Measurements from ENCODE around the gene LAMC3. TPM values are rescaled to one million over a fixed set of nuclear protein-coding genes. Genes with fewer than 3 reads are reported as not detected.
A peak's percentile ranks its signal among the peaks of the same experiment; 100 is the strongest.

Gene LAMC3
- total RNA-seq, 1 donor from 2014 or later: 0.29 TPM

DNA sequence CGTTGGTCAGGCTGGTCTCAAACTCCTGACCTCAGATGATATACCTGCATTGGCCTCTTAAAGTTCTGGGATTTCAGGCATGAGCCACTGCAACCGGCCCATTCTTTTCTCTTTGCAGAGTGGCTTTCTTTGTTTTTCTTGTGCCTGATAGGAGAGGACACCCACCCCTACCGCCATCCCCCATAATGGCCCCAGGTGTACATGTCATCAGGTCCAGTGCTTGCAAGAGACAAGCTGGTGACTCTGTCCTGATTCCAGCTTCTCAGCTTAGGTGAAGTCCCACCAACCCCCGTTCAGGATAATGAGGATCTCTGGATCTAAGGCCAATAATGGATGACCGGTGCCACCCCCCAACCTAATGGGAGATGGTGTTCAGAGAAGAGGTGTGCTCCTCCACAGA lies 85.0 kb downstream of the LAMC3 start:
- no peak overlapping the region for H3K4me3 ChIP-seq (ENCODE audit: low read depth, low read length)
- no peak for DNase-seq (ENCODE audit: low read depth)
- no peak for TF ChIP-seq CTCF (conservative IDR thresholded peaks at IDR 0.05; ENCODE audit: low read depth, low read length)

GRCh38 chr9:131094622-131095021 lies 85.6 kb downstream of the LAMC3 start:
- no peak for DNase-seq (ENCODE audit: low read depth)
- TF ChIP-seq CTCF (conservative IDR thresholded peaks at IDR 0.05; ENCODE audit: low read depth, low read length): no peak
- no peak overlapping the region for H3K4me3 ChIP-seq (ENCODE audit: low read depth, low read length)

DNA sequence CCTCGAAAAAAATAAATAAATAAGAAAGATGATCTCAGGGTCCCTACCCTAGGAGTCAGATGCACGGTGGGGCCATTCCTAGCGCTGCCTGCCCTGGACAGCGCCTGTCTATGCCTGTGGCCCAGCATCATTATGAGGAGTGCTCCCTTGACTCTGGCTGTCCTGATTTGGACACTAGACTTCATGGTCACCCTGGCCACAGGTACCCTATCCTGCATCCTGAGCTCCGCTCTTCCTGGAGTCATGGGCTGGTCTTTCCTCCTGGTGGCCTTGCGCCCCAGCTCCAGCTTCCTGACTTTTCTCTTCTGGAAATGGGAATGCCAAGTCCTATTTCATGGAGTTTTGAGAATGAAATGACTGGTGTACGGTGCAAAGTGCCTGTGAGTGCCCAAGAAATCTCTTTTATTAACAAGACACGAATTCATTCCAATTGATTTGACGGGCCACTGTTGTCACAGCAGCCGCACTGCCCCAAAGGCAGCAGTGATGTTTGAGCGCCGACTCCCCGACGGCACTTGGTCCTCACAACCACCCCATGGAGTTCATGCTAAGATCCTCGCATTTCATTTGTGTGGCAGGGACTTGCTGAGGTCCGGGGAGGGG lies 86.8 kb downstream of the LAMC3 start:
- TF ChIP-seq CTCF (conservative IDR thresholded peaks at IDR 0.05; ENCODE audit: low read depth, low read length): no peak
- peak overlapping the region; percentile 52 for H3K4me3 ChIP-seq (ENCODE audit: low read depth, low read length)
- no peak for DNase-seq (ENCODE audit: low read depth)

DNA sequence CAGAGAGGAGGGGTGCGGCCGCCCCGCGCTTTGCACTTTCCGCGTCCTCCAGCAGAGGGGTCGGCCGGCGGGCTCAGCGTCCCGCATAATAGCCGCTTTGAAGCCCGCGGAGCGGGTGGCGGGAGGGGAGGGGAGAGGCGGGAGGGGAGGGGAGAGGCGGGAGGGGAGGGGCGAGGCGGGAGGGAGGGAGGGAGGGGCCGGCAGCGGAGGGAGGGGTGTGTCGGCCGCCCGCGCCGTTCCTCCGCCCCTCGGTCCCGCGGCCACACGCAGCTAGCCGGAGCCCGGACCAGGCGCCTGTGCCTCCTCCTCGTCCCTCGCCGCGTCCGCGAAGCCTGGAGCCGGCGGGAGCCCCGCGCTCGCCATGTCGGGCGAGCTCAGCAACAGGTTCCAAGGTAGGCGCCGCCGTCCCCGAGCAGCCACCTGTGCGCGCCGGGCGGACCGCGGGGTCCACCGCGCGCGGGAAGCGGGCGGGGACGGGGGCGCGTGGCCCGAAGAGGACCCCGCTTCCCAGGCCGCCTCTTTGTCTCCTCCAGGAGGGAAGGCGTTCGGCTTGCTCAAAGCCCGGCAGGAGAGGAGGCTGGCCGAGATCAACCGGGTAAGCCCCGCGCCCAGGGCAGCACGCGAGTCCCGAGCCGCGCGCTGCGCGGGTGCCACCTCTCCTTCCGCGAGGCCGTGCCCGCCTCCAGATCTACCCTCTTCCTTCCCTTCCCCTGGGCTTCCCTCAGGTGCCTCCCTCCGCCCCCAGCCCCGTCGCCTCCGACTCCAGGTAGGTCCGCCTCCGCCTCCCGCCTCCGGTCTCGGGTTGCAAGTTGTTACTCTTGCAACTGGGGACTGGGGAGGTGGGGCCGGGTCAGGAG lies 87.5 kb downstream of the LAMC3 start, which contains the start of gene AIF1L:
Gene AIF1L (plus strand): TSS at position 263 of the 857 bp plus-strand sequence. CDS start 99 bp downstream, at position 362.
- DNase-seq (ENCODE audit: low read depth): no peak
- TF ChIP-seq CTCF (conservative IDR thresholded peaks at IDR 0.05; ENCODE audit: low read depth, low read length): no peak
- peak within 1 kb of the TSS; percentile 52 for H3K4me3 ChIP-seq (ENCODE audit: low read depth, low read length)

- no peak for DNase-seq (ENCODE audit: low read depth)
- peak overlapping the region; percentile 52 for H3K4me3 ChIP-seq (ENCODE audit: low read depth, low read length)
- no peak for TF ChIP-seq CTCF (conservative IDR thresholded peaks at IDR 0.05; ENCODE audit: low read depth, low read length)
Observed at GRCh38 chr9:131097126-131097947, 88.4 kb downstream of the LAMC3 start.

- TF ChIP-seq CTCF (conservative IDR thresholded peaks at IDR 0.05; ENCODE audit: low read depth, low read length): no peak
- no peak overlapping the region for H3K4me3 ChIP-seq (ENCODE audit: low read depth, low read length)
- no peak for DNase-seq (ENCODE audit: low read depth)
Observed at GRCh38 chr9:131097948-131098278, 88.9 kb downstream of the LAMC3 start.

All from epithelial cell of proximal tubule (primary cell).